Stomach (tissue), 4 donors: ENCODE data around the gene RABGAP1L.

ENCODE experiments used
- POLR2A ChIP-seq, 4 donors: fragments of 450-650 bp; IDR thresholded peaks; one replicate each; pipeline ENCODE4 v1.6.1; 2016; ENCODE audit warnings: antibody characterized with exemption in 4 of 4, control low read depth in 2 of 4, mild to moderate bottlenecking in 1 of 4, moderate library complexity in 1 of 4
- TF ChIP-seq, protein P1 (sequence below), 7 experiments: fragments of 450-650 bp in 4 of 7; fragments of 200-600 bp in 3 of 7; sonication (generic) in 3 of 7; IDR thresholded peaks; one replicate each; pipeline ENCODE4 v1.5.1; 2016 to 2019; ENCODE audit warnings: antibody characterized with exemption in 7 of 7, control low read depth in 2 of 7, mild to moderate bottlenecking in 1 of 7

DNA sequence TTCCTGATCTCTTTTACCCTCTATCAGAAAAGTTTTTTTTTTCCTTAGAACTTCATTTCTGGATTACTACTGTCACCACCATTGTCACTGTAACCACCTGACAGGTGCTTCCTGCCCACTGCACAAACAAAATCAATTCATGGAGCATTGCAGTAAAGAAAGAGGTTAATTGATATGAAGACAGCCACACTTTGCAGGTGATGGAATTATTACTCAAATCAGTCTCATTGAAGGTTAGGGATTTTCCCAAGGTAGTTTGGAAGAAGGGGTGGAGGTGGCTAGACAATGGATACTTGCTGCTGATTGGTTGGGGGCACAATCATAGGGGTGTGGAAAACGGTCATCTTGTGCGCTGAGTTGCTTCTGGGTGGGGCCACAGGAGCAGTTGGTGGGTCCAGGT lies 609.6 kb downstream of the RABGAP1L start:
- no peak for TF ChIP-seq POLR2A (IDR thresholded peaks at IDR 0.05)
- TF ChIP-seq, protein P1, sequence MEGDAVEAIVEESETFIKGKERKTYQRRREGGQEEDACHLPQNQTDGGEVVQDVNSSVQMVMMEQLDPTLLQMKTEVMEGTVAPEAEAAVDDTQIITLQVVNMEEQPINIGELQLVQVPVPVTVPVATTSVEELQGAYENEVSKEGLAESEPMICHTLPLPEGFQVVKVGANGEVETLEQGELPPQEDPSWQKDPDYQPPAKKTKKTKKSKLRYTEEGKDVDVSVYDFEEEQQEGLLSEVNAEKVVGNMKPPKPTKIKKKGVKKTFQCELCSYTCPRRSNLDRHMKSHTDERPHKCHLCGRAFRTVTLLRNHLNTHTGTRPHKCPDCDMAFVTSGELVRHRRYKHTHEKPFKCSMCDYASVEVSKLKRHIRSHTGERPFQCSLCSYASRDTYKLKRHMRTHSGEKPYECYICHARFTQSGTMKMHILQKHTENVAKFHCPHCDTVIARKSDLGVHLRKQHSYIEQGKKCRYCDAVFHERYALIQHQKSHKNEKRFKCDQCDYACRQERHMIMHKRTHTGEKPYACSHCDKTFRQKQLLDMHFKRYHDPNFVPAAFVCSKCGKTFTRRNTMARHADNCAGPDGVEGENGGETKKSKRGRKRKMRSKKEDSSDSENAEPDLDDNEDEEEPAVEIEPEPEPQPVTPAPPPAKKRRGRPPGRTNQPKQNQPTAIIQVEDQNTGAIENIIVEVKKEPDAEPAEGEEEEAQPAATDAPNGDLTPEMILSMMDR (IDR thresholded peaks at IDR 0.05), result no peak
